Cortex of kidney (tissue), 1 donor: ENCODE data around the gene CD300LF.

Experiments used
- DNase-seq: peaks from one replicate; lab custom pipeline; 2025; lab: John Stamatoyannopoulos, UW

The CD300LF gene

DNA sequence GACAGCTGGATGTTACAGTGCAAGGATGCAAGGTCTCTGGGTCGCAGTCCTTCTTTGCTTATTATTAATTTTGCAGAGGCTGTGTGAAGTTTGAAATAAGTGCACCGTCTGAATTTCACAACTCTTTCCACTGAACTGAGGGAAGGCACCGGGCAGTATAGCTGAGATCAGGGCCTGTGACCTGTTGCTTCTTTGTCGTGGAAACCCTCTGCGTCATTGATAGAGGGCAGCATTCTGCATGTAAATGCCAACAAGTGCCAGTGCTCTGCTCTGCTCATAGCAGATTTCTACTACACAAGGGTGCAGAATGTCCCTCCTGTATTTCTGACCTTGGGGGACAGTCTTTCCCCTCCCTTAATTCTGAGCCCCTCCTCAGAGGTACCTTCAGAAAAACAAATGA is 26.0 kb downstream of the CD300LF start:
- no peak for DNase-seq

DNA sequence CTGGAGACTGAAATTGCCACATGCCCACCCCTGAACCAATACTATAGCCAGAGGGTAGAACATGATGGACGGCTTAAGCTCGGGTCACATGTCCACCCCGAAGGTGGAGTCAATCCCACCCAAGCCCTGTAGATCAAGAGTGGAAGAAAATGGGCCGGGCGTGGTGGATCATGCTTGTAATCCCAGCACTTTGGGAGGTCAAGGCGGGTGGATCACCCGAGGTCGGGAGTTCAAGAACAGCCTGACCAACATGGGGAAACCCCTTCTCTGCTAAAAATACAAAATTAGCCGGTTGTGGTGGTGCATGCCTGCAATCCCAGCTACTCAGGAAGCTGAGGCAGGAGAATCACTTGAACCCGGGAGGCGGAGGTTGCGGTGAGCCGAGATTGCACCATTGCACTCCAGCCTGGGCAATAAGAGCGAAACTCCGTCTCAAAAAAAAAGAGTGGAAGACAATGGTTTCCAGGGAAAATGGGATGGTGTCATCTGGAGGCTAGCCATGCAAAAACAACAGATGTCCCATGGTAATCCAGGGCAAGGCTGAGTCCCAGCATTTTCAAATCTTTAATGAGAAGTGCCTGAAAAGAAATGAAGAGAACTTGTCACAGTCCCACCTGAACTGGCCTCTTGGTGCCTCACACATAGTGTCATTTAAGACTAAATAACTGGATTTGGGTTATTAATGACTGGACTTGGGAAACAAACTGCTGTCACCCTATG is 30.1 kb downstream of the CD300LF start:
- no peak for DNase-seq

DNA sequence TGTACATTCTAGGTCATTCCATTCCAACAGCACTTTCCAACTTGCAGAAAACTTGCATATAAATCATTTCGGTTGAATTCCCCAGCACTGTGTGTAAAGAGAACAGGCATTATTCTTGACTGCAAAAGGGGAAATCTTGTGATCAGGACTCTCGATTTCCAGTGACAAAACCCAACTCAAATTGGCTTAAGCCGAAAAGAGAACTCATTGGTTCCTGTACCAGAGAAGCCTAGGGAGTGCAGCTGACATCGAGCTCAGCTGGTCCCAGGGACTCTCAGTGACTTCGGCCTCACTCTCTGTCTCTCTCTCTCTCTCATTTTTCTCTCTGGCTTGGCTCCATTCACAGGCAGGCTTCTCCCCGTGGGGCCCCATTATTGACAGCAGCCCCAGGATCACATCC is 30.7 kb downstream of the CD300LF start:
- no peak for DNase-seq

DNA sequence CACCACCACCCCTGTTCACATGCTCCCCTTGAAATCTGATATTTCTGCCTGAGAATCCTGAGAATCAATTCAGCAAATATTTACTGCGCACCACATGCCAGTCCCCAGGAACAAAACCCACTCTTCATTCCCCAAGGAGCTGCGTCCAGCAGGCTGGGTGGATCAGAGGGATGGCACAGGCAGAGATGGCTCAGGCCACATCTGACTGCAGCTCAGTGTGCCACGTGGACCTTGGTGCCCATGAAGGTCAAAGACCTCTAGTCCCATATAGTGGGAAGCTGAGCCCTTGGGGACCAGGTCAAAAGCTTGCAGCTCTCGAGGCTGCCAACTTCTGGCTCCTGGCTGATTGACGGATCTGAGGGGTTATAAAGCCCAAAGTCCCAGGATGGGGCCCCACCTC is 31.8 kb downstream of the CD300LF start:
- DNase-seq = no peak

DNA sequence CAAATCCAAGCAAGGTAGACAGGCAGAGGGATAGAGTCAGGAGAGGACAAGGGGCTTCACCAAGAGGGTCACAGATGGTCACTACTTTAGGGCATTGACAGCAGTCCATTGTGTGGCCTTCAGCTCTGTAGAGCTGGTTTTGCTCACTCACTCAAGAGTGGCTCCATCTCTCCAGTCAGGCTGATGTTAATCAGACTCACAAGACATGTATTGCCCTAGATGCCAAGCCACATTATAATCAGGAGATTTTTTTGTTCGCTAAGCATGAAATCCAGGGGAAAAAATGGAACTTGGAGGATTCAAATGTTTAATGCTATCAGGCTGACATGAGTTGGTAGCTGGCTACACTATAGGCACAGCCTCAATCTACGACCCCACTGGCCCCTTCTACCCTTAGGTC is 32.5 kb downstream of the CD300LF start:
- DNase-seq = no peak

DNA sequence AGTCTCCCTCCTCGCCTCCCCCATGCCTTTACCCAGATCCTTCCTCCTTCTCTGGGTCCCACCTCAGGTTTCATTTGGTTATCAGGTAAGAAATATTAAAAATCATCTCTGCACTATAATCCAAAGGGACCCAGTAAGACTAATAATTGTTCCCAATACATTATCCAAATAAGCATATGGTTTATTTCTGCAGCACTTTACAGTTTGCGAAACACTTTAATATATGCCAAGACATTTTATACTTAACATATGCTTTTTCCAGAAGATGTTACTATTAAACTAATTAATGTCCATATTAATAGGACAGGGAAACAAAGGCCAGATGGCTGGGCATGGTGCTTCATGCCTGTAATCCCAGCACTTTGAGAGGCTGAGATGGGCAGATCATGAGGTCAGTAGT is 33.3 kb downstream of the CD300LF start:
- DNase-seq = no peak

DNA sequence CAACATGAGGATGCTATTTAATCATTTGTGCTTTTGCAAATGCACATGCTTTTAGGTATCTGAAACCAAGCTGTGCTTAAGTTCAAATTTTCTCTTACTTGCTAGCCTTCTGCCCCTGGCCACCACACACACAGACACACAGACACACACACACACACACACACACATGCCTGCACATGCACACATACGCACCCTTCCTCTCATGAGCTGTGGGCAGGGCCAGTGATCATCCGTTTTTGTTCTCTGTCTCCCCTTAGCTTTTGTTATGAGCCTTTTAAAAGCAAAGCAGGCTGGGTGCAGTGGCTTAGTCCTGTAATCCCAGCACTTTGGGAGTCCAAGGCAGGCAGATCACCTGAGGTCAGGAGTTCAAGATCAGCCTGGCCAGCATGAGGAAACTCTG is 34.2 kb downstream of the CD300LF start:
- no peak for DNase-seq

DNA sequence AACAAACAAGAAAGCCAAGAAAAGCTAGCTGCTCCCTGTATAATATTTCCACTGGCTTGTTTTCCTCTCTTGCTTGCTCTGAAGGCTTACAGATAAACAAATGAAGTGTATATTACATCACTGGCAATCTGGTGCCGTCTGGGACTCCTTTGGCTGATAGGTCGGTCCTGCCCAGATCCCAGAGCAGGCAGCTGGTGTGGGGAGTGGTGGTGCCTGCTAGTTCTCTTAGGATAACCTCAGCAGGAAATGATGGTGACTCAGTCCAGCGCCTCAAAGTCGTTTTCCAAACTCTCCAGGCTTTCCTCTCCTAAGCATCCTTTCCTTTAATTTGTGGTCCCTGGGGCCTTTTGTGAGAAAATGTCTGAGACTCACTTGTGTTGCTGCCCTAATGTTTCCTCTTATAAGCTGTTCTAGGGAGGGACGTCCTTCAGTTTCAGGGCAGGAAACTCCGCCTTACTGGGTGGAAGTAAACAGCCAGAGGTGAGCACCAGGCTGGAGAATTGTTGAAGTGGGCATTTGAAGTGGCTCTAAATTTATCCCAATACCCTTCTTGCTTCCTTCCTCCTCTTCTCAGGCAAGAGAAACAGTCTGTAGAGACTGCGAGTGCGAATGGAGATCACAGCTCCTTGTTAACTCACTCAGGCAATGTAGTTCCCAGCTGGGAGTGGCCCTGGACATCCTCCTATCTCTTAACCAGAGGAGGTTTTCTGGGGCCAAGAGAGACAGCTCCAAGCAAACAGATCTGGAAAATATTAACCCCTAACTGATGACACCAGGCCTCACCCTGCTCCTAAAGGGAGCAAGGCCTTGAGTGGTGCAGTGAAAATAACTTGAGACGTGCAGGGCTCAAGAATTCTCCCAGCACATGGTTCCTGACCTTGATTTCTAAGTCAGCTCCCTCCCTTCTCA is 34.9 kb downstream of the CD300LF start:
- no peak for DNase-seq

DNA sequence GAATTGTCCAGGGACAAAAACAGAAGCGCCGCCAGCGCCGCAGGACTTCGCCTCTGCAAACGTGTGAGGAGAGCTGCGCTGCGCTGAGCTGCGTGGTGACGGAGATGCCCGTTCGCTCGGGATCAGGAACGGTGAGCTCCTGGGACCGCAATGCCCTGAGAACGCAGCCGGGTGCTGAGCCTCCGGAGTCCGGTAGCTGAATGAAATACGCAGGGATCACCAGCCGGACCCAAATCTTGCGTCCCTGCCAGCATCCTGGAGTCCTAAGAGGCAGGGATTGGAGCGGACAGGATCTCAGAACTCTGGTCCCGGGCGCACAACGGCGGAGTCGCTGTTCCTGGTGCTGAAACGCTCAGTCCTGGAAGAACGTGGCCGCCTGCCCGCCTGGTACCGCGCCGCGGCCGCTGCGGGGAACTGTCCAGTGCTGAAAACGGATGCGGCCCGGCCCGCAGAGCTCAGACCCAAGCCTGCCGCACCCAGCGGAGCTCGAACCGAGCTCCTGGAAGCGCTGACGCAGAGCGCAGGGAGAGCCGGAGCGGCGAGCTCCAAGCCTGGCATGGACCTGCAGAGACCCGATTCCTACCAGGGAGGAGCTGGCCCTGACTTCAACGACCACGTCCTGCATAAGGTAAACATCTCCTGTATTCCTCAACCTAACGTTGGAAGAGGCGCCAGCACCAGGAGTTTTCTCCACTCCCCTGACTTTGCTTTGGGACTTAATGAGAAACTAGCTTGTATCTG is 41.5 kb downstream of the CD300LF start:
- no peak for DNase-seq

DNA sequence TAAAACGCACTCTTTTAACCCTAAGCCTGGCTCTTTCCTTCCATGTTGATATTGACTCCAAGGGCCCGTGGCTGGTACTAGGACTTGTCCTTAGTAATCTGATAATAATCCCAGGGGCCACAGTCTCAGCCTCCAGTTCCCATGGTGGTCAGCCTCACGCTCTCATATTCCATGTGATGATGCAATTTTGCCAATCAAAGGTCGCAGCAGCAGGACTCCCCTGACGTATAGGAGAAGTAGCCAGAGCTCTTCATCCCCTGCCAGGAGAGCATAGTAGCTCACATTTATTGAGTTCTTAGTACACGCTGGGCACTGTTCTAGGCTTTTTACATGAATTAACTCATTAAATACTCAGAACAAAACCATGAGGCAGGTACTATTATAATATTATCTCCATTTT is 42.4 kb downstream of the CD300LF start:
- DNase-seq = no peak

DNA sequence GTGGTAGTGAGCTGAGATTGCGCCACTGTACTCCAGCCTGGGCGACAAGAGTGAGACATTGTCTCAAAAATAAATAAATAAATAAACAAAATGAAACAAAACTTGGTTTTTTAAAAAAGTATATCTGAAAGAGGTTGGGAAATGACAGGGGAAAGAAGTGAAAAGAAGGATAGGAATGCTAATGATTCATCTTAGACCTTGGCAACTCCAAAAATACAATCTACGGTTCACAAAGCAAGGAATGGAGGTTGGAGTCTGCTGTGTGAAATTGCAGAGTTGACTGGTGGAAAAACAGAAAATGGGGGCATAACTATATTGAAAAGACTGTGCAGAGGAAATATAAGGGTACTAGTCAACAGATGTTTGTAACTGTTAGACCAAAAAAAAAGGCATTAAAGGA is 49.2 kb downstream of the CD300LF start:
- DNase-seq = no peak

DNA sequence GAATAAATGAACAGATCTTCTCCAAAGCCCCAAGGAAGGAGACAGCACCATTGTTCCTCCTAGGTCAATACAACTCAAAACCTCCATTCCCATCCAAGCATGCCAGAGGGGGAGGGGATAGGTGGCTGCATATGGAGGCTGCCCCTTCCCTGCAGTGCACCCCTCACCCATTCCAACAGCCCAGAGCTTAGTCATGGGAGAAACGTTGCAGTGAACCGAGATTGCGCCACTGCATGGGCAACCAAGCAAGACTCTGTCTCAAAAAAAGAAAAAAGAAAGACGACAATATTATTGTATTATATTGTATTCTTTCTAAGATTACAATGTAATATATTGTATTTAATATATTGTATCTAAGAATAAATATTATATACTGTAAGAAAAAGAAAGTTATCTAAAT is 52.8 kb downstream of the CD300LF start:
- DNase-seq = no peak

DNA sequence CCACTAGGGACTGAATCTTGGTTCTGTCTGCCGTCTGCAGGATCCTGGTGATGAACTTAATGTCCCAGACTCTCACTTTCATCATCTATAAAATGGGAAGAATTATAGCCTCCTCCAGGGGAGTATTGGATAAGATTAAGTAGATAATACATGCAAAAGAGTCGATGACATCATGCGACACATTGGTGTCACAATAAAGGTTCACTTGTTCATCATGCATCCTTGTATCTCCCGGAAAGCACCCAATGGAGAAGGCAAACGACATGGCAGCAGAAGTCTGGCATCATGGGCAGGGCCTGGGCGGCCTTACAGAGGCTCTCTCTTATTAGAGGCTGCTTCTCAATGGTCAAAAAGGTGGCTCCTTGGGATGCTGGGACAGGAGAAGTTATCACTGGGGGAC is 54.1 kb downstream of the CD300LF start:
- DNase-seq = no peak

DNA sequence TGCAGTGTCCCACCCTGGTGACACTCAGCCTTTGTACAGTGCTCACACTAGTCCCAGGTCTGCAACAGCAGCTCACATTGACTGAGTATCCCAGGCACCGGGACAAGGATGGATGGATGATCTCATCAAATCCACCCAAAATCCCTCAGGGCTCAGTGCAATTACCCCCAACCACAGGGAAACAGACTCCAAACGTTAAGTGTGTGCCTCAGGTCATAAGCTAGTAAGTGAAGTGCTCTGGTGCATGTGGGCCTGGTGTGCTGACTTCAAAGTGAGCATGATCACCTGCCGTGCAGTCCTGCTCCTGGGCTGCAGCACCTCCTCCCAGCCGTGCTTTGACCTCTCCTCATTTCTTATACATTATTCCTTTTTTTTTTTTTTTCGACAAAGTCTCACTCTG is 58.0 kb downstream of the CD300LF start:
- DNase-seq = no peak

DNA sequence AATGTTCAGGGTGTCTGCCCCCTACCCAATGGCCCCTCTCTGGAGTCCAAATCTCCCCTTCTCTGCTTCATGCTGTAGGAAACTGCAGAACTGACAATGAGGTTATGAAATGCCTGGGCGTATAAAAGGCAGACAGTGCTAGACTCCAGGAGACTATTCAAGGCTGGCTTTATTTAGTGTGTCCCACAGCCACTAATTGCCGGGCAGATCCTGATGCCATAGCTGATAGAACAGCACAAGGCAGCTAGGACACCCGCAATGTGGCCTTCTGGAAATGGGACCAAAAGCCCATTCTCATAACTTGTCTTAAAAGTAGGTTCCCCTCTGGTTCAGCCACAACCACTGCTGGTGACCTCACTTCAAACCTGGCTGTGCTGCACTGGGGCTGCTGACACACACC is 60.7 kb downstream of the CD300LF start:
- no peak for DNase-seq

DNA sequence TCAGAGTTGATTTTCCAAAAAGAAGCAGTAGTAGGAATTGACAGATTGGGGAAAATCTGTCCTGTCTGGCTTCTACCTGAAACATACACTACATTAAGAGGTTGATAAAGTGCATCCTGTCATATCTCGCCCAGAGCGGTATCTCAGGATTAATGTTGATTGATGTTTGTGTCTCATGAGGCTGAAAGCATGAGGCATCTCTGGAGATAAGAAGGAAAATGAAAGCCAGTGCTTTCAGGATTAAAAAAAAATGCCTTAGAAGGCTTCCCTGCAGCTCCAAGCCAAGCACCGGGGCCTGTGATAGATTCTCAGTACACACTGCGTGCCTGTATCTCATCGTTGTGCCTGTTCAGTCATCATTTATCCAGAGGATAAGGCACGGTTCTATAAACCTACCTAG is 62.8 kb downstream of the CD300LF start:
- no peak for DNase-seq

DNA sequence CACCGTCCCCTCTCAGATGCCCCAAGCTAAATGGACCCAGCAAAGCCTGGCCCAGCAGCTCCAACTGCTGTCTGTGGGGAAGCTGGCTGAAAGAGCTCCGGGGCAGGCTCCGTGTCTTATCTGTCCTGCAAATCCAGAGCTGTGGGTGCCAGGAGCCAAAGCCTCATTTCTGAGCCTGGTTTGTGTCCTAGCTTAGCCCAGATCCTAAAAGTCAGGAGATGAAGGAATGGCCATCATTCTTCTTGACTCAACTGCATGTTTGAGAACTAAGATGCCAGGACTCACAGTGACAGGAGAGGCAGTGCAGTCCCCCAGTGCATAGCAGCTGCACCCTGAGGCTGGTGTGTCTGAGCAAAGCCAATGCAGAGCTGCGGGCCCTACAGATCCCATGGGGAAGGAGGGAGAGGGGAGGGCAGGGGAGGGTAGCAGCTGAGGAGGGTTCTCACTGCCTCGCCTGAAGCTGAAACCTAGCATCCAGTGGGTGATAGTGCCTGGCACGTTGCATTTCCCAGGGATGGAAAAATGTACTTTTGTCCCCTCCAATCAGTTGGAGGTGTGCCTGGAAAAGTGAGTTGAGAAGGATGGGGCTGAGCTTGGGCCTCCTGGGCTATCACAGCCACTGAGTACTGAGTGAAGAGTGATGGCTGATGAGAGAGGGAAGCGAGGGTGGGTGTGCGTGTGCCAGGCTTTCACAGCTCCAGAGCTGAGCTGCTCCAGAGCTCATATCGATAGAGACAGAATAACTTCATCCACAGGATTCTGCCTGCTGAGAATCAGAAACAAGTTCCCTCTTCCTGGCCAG is 64.7 kb downstream of the CD300LF start:
- DNase-seq = no peak

DNA sequence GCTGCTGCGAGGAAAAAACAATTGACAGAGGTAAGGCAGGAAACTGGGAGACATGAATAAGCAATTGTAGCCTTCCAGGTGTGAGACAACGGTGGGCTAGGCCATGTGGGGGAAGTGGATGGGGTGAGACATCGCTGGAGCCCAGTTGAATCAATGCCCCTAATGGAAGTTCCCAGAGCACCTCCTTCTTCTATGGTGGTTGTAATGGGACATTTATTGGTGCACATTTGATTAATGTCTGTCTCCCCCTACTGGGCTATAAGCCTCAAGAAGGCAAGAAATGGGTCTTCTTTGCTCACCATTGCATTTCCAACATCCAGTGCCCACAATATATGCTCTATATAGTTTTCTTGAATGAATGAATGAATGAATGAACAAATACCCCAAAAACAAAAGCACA is 66.5 kb downstream of the CD300LF start:
- no peak for DNase-seq

DNA sequence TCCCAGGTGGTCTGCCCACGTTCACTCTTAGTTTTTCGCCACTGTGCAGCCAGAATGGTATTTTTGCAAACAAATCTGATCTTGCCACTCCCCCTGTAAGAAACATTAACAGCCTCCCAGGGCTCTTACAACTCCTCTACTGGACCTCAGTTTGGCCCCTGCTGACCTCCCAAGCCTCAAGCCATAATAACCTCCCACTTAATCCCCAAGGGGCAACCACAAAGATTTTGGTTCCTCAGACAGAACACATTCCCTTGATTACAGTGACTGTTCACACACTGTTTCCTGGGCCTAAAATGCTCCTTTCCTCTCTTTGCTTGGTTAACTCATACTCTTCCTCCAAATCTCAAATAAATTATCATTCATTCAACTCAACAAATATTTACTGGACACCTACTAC is 67.7 kb downstream of the CD300LF start:
- DNase-seq = no peak

DNA sequence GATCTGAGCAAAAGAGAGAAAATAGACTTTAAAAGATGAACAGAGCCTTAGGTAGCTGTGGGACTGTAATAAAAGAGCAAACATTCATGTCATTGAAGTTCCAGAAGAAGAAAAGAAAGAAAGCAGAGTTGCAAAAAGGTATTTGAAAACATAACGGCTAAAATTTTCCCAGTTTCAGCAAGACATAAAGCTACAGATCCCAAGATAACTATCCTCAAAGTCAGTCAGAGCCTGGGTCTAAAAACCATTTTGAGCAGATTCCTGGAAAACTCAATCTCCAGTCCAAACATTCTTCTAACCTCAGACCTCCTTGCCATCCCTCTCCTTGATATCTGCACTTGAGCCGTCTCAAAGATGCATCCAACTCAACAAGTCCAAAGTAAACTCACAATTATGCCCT is 68.3 kb downstream of the CD300LF start:
- no peak for DNase-seq
